WERI-Rb-1 (cell line): ENCODE data around the gene CA6.

Experiments used
- DNase-seq: peaks from one replicate; pipeline ENCODE4 v3.0.0-alpha.2; 2020
- H3K27ac ChIP-seq: fragments of 250-450 bp; sonication (Bioruptor Pico); 2 replicates; pipeline ENCODE4 v1.5.1; 2020; ENCODE audit warnings: mild to moderate bottlenecking, moderate library complexity
- H3K27me3 ChIP-seq: fragments of 250-450 bp; sonication (Bioruptor Pico); 2 replicates; pipeline ENCODE4 v1.5.1; 2021; ENCODE audit warnings: mild to moderate bottlenecking, low read depth, moderate library complexity; ENCODE audit not compliant: insufficient read depth, severe bottlenecking
- H3K36me3 ChIP-seq: fragments of 250-450 bp; sonication (Bioruptor Pico); 2 replicates; pipeline ENCODE4 v1.5.1; 2020; ENCODE audit warnings: mild to moderate bottlenecking, moderate library complexity
- H3K4me3 ChIP-seq: 2 replicates; pipeline ENCODE4 v1.5.1; 2011; ENCODE audit warnings: low read depth, mild to moderate bottlenecking, control low read depth, low read length
- H3K9me3 ChIP-seq: fragments of 250-450 bp; sonication (Bioruptor Pico); 2 replicates; pipeline ENCODE4 v1.5.1; 2021; ENCODE audit warnings: mild to moderate bottlenecking, moderate library complexity; ENCODE audit not compliant: severe bottlenecking
- CTCF ChIP-seq: IDR thresholded peaks from 2 replicates; pipeline ENCODE4 v1.5.1; 2011; ENCODE audit warnings: low read depth, mild to moderate bottlenecking, control low read depth, inconsistent platforms, low read length

Gene CA6

GRCh38 chr1:9009438-9010370 is 64.0 kb downstream of the CA6 start:
- Histone ChIP-seq H3K36me3 (no peaks in the 10 kb centered on the region), H3K27me3 (no peaks in the 10 kb centered on the region), H3K9me3 (no peaks in the 10 kb centered on the region), H3K27ac (no peak overlapping the region), H3K4me3 (no peak overlapping the region)
- TF ChIP-seq CTCF = peak; percentile 90
- peak; percentile 54 for DNase-seq

GRCh38 chr1:9010781-9011323 is 65.2 kb downstream of the CA6 start:
- Histone ChIP-seq H3K36me3 (no peaks in the 10 kb centered on the region), H3K27ac (no peak overlapping the region), H3K27me3 (no peaks in the 10 kb centered on the region), H3K4me3 (no peak overlapping the region), H3K9me3 (no peaks in the 10 kb centered on the region)
- no peak for TF ChIP-seq CTCF
- no peak for DNase-seq

- H3K36me3 ChIP-seq = no peaks in the 10 kb centered on the region
- no peak overlapping the region for H3K4me3 ChIP-seq
- no peak for DNase-seq
- TF ChIP-seq CTCF = no peak
- no peaks in the 10 kb centered on the region for H3K27me3 ChIP-seq
- H3K27ac ChIP-seq = no peak overlapping the region
- H3K9me3 ChIP-seq = no peaks in the 10 kb centered on the region
Observed at GRCh38 chr1:9013819-9014218, 68.2 kb downstream of the CA6 start.

GRCh38 chr1:9014475-9015375 is 69.1 kb downstream of the CA6 start:
- Histone ChIP-seq H3K4me3 (no peak overlapping the region), H3K27ac (no peak overlapping the region), H3K36me3 (no peaks in the 10 kb centered on the region), H3K27me3 (no peaks in the 10 kb centered on the region), H3K9me3 (no peaks in the 10 kb centered on the region)
- no peak for TF ChIP-seq CTCF
- DNase-seq = no peak

GRCh38 chr1:9016455-9016854 is 70.8 kb downstream of the CA6 start:
- no peaks in the 10 kb centered on the region for H3K36me3 ChIP-seq
- no peak overlapping the region for H3K27ac ChIP-seq
- DNase-seq = no peak
- H3K27me3 ChIP-seq = no peaks in the 10 kb centered on the region
- H3K9me3 ChIP-seq = no peaks in the 10 kb centered on the region
- TF ChIP-seq CTCF = no peak
- H3K4me3 ChIP-seq = no peak overlapping the region
